ENCODE measurements around the gene HAGH.

The HAGH gene

DNA sequence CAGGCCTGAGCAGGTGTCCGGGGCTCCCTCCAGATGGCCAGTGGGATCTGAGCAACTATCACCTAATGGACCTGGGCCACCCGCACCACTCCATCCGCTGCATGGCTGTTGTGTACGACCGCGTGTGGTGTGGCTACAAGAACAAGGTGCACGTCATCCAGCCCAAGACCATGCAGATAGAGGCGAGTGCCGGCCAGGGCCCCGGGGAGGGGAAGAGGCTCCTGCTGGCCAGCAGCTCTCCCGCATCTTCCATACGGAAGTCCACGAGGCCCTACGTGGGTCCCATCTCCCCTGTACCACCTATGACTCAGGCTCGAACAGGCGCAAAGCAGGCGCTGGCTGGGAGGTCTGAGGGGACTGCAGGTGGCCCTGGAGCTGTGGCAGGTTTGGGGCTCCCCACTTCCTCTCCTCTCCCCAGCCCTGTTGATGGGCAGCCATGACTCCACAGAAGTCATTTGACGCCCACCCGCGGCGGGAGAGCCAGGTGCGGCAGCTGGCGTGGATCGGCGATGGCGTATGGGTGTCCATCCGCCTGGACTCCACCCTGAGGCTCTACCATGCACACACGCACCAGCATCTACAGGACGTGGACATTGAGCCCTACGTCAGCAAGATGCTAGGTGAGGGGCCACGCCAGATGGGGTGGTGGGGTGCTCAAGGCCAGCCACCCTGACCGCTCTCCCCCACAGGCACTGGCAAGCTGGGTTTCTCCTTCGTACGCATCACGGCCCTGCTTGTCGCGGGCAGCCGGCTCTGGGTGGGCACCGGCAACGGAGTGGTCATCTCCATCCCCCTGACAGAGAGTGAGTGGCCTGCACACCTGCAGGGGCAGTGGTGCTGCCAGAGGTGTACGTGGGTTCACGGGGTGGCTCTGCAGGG, 59.3 kb downstream of the HAGH start:
- H3K79me2 ChIP-seq (ENCODE audit: low read length), result peaks cover 12% of the 10 kb centered on the region
- H2AFZ ChIP-seq (ENCODE audit: low read length), result no peak overlapping the region
- no peaks in the 10 kb centered on the region for H4K20me1 ChIP-seq (ENCODE audit: insufficient read depth, low read length)
- H3K9me2 ChIP-seq (replicated peaks; ENCODE audit: insufficient read depth, low read length), result no peaks in the 10 kb centered on the region
- no peaks in the 10 kb centered on the region for H3K9me3 ChIP-seq (replicated peaks; ENCODE audit: insufficient read depth, low read length)
- H3K27ac ChIP-seq (ENCODE audit: low read length), result no peak overlapping the region
- TF ChIP-seq EZH2 (optimal IDR thresholded peaks at IDR 0.05; ENCODE audit: low read depth, low read length) (no peak), EZH2phosphoT487 (IDR thresholded peaks at IDR 0.05; ENCODE audit: low read length) (no peak)
- TF ChIP-seq, protein P1, sequence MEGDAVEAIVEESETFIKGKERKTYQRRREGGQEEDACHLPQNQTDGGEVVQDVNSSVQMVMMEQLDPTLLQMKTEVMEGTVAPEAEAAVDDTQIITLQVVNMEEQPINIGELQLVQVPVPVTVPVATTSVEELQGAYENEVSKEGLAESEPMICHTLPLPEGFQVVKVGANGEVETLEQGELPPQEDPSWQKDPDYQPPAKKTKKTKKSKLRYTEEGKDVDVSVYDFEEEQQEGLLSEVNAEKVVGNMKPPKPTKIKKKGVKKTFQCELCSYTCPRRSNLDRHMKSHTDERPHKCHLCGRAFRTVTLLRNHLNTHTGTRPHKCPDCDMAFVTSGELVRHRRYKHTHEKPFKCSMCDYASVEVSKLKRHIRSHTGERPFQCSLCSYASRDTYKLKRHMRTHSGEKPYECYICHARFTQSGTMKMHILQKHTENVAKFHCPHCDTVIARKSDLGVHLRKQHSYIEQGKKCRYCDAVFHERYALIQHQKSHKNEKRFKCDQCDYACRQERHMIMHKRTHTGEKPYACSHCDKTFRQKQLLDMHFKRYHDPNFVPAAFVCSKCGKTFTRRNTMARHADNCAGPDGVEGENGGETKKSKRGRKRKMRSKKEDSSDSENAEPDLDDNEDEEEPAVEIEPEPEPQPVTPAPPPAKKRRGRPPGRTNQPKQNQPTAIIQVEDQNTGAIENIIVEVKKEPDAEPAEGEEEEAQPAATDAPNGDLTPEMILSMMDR (IDR thresholded peaks at IDR 0.05; ENCODE audit: low read length), result no peak
- no peaks in the 10 kb centered on the region for H3K27me3 ChIP-seq (replicated peaks; ENCODE audit: insufficient read depth, low read length)
- no peak for DNase-seq
- H3K36me3 ChIP-seq (replicated peaks; ENCODE audit: insufficient read depth, low read length), result no peaks in the 10 kb centered on the region
- peaks cover 7% of the 10 kb centered on the region for H3F3A ChIP-seq (ENCODE audit: insufficient read depth, low read length)
- no peak overlapping the region for H3K9ac ChIP-seq (ENCODE audit: low read length)
- no peak overlapping the region for H3K4me3 ChIP-seq (ENCODE audit: low read length)
- H3K4me1 ChIP-seq (ENCODE audit: low read length), result no peaks in the 10 kb centered on the region
- no peak overlapping the region for H3K4me2 ChIP-seq (ENCODE audit: low read depth, low read length)

DNA sequence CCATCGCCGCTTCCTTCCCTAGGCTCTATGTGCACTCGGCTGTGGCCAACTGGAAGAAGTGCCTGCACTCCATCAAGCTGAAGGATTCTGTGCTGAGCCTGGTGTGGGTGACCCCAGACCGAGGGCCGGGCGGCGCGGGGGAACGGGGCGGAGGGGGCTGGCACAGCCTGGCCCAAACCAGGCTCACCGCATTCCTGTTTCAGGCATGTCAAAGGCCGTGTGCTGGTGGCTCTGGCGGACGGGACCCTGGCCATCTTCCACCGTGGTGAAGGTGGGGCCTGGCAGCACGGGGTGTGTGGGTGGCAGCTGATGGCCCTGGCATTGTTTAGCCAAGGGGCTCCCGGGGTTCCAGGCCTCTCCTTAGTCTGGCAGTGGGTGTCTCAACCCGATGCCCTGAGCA, 59.9 kb downstream of the HAGH start:
- no peak overlapping the region for H3K4me3 ChIP-seq (ENCODE audit: low read length)
- H3K79me2 ChIP-seq (ENCODE audit: low read length), result peaks cover 6% of the 10 kb centered on the region
- peaks cover under 1% of the 10 kb centered on the region for H3F3A ChIP-seq (ENCODE audit: insufficient read depth, low read length)
- H3K36me3 ChIP-seq (replicated peaks; ENCODE audit: insufficient read depth, low read length), result no peaks in the 10 kb centered on the region
- no peaks in the 10 kb centered on the region for H3K9me2 ChIP-seq (replicated peaks; ENCODE audit: insufficient read depth, low read length)
- no peaks in the 10 kb centered on the region for H3K27me3 ChIP-seq (replicated peaks; ENCODE audit: insufficient read depth, low read length)
- no peaks in the 10 kb centered on the region for H3K9me3 ChIP-seq (replicated peaks; ENCODE audit: insufficient read depth, low read length)
- TF ChIP-seq EZH2phosphoT487 (IDR thresholded peaks at IDR 0.05; ENCODE audit: low read length) (no peak), EZH2 (optimal IDR thresholded peaks at IDR 0.05; ENCODE audit: low read depth, low read length) (no peak)
- TF ChIP-seq, protein P1 (IDR thresholded peaks at IDR 0.05; ENCODE audit: low read length), result no peak
- no peak overlapping the region for H3K27ac ChIP-seq (ENCODE audit: low read length)
- H4K20me1 ChIP-seq (ENCODE audit: insufficient read depth, low read length), result no peaks in the 10 kb centered on the region
- no peak overlapping the region for H3K9ac ChIP-seq (ENCODE audit: low read length)
- no peak overlapping the region for H3K4me2 ChIP-seq (ENCODE audit: low read depth, low read length)
- H3K4me1 ChIP-seq (ENCODE audit: low read length), result no peaks in the 10 kb centered on the region
- no peak overlapping the region for H2AFZ ChIP-seq (ENCODE audit: low read length)
- DNase-seq, result no peak

DNA sequence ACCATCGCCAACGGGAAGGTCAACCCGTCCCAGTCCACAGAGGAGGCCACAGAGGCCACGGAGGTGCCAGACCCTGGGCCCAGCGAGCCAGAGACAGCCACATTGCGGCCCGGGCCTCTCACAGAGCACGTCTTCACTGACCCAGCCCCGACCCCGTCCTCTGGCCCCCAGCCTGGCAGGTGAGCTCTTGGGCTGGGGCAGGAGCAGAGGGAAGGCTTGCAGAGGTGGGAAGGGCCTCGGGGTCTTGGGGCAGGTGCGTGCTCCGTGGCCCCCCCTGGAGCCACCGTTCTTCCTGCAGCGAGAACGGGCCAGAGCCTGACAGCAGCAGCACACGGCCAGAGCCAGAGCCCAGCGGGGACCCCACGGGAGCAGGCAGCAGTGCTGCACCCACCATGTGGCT, 60.4 kb downstream of the HAGH start:
- Histone ChIP-seq H3K4me3 (ENCODE audit: low read length) (no peak overlapping the region), H3K27ac (ENCODE audit: low read length) (no peak overlapping the region), H3K9me2 (replicated peaks; ENCODE audit: insufficient read depth, low read length) (no peaks in the 10 kb centered on the region), H3K9me3 (replicated peaks; ENCODE audit: insufficient read depth, low read length) (no peaks in the 10 kb centered on the region), H3K27me3 (replicated peaks; ENCODE audit: insufficient read depth, low read length) (no peaks in the 10 kb centered on the region), H4K20me1 (ENCODE audit: insufficient read depth, low read length) (no peaks in the 10 kb centered on the region), H3K36me3 (replicated peaks; ENCODE audit: insufficient read depth, low read length) (no peaks in the 10 kb centered on the region), H3F3A (ENCODE audit: insufficient read depth, low read length) (no peaks in the 10 kb centered on the region), H3K4me2 (ENCODE audit: low read depth, low read length) (no peak overlapping the region), H3K9ac (ENCODE audit: low read length) (no peak overlapping the region), H3K79me2 (ENCODE audit: low read length) (peaks cover 4% of the 10 kb centered on the region), H3K4me1 (ENCODE audit: low read length) (no peaks in the 10 kb centered on the region), H2AFZ (ENCODE audit: low read length) (no peak overlapping the region)
- no peak for DNase-seq
- TF ChIP-seq, protein P1 (IDR thresholded peaks at IDR 0.05; ENCODE audit: low read length), result no peak
- TF ChIP-seq EZH2phosphoT487 (IDR thresholded peaks at IDR 0.05; ENCODE audit: low read length), result no peak
- TF ChIP-seq EZH2 (optimal IDR thresholded peaks at IDR 0.05; ENCODE audit: low read depth, low read length), result no peak
